Body of pancreas (tissue), 4 donors: ENCODE data around the gene BTG4. TPM values are rescaled to one million over a fixed set of nuclear protein-coding genes. Genes with fewer than 3 reads are reported as not detected.

ENCODE experiments used
- ATAC-seq: fragments of 150-250 bp; one replicate; pipeline ENCODE4 v1.9.1; 2016
- DNase-seq, 4 donors: peaks; one replicate each; pipeline ENCODE4 v3.0.0-alpha.2; 2019
- H3K27ac ChIP-seq, 4 donors: fragments of 200-600 bp; sonication (generic); 1 replicate in 3 of 4; 2 replicates in 1 of 4; pipeline versions ENCODE4 v1.5.1 to v1.6.1; 2016 to 2019; ENCODE audit warnings: mild to moderate bottlenecking in 1 of 4, mixed read lengths in 1 of 4, moderate library complexity in 1 of 4
- H3K27me3 ChIP-seq, 2 donors: fragments of 200-600 bp; sonication (generic); one replicate each; pipeline ENCODE4 v1.6.0; 2016; ENCODE audit warnings: mild to moderate bottlenecking in 1 of 2
- H3K36me3 ChIP-seq, 2 donors: fragments of 200-600 bp; sonication (generic); replicated peaks in 1 of 2; 2 replicates each; pipeline ENCODE4 v1.5.1; 2016; ENCODE audit warnings: low read depth in 2 of 2; ENCODE audit not compliant: insufficient read depth in 1 of 2
- H3K4me1 ChIP-seq: fragments of 200-600 bp; sonication (generic); one replicate; pipeline ENCODE4 v1.6.0; 2016
- H3K4me3 ChIP-seq, 2 donors: fragments of 200-600 bp; sonication (generic); 1 replicate in 1 of 2; 2 replicates in 1 of 2; pipeline ENCODE4 v1.5.1; 2016 to 2019
- H3K9me3 ChIP-seq, 3 donors: fragments of 200-600 bp; sonication (generic); 1 replicate in 2 of 3; 2 replicates in 1 of 3; pipeline ENCODE4 v1.5.1; 2016
- CTCF ChIP-seq, 7 experiments: fragments of 450-650 bp in 4 of 7; fragments of 200-600 bp in 3 of 7; sonication (generic) in 3 of 7; IDR thresholded peaks; one replicate each; pipeline ENCODE4 v1.5.1; 2016 to 2019; ENCODE audit warnings: antibody characterized with exemption in 7 of 7
- POLR2A ChIP-seq, 3 donors: fragments of 450-650 bp; IDR thresholded peaks; one replicate each; pipeline ENCODE4 v1.6.1; 2016; ENCODE audit warnings: antibody characterized with exemption in 3 of 3, mild to moderate bottlenecking in 2 of 3
- WGBS, 2 donors: methylation state at CpG; one replicate each; pipeline ENCODE4 v1.1.5; 2017; 5-methylcytosine and 5-hydroxymethylcytosine counted together
- intact Hi-C: fragments of 100-400 bp; cut with DNase I; formaldehyde crosslinking; loops from one replicate; pipeline ENCODE4 v1.15.1; 2023
- total RNA-seq, 2 donors: library from RNA; depleted of rRNA; stranded (reverse); fragments of >200 nt; gene quantifications; one replicate each; pipeline ENCODE4 v1.1.0, GENCODE V29; 2016

BTG4 gene
- total RNA-seq, 2 donors from 2014 or later, result not detected

- intact Hi-C loops, result no loop called here
- H3K4me3 ChIP-seq, result no peak overlapping the region
- no peaks in the 10 kb centered on the region for H3K36me3 ChIP-seq
- no peak for ATAC-seq
- no peak for TF ChIP-seq POLR2A (IDR thresholded peaks at IDR 0.05)
- no peak for TF ChIP-seq CTCF (IDR thresholded peaks at IDR 0.05)
- no peak for DNase-seq
- H3K27me3 ChIP-seq, result no peaks in the 10 kb centered on the region
- no peaks in the 10 kb centered on the region for H3K4me1 ChIP-seq
- H3K27ac ChIP-seq, result no peak overlapping the region
- H3K9me3 ChIP-seq, result no peaks in the 10 kb centered on the region
- 22% methylated on average over 3 of the region's 3 CpGs for WGBS, 2 donors
Observed at GRCh38 chr11:111476956-111477355, 35.2 kb downstream of the BTG4 start.

DNA sequence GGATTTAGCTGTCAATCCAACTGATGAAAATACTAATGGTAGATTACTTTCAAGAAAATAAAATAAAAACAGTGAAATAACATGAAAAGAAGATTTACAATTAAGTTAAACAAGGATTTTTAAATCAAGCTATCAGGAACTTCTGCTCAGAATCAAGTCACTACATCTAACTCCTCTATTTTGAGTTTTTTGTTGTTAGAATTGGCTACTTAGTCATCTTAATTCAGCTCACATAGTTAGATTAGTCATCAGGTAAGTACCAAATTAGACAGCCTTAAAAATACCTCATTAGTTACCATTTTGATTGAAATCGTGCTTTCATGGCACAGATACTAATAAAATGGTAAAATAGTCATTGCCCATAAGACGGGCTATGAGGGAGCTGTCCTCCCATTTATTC is 35.8 kb downstream of the BTG4 start:
- intact Hi-C loops, result no loop called here
- 34 to 38% methylated on average over 2 of the region's 2 CpGs for WGBS, 2 donors
- DNase-seq, result no peak
- no peak overlapping the region for H3K27ac ChIP-seq
- no peaks in the 10 kb centered on the region for H3K36me3 ChIP-seq
- H3K27me3 ChIP-seq, result no peaks in the 10 kb centered on the region
- no peak overlapping the region for H3K4me3 ChIP-seq
- H3K9me3 ChIP-seq, result no peaks in the 10 kb centered on the region
- H3K4me1 ChIP-seq, result no peaks in the 10 kb centered on the region
- TF ChIP-seq POLR2A (IDR thresholded peaks at IDR 0.05), result no peak
- no peak for TF ChIP-seq CTCF (IDR thresholded peaks at IDR 0.05)
- no peak for ATAC-seq

DNA sequence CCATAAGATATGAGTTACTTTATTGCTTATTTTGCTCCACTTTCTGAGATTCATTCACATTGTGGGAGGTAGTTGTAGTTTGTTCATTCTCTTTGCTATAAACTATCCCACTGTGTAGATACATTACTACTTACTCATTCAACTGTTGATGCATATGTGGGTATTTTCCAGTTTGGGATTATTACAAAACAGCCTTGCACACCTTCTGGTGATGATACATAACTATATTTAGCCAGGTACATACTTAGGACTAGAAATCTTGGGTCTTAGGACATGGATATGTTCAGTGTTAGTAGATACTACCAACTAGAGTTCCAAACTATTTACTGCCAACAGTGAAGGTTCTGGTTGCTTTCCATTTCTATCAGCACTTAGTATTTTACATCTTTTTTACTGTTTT is 37.8 kb downstream of the BTG4 start:
- ATAC-seq, result no peak
- no peaks in the 10 kb centered on the region for H3K9me3 ChIP-seq
- TF ChIP-seq POLR2A (IDR thresholded peaks at IDR 0.05), result no peak
- TF ChIP-seq CTCF (IDR thresholded peaks at IDR 0.05), result no peak
- DNase-seq, result no peak
- no peak overlapping the region for H3K4me3 ChIP-seq
- intact Hi-C loops, result no loop called here
- H3K27ac ChIP-seq, result no peak overlapping the region
- no peaks in the 10 kb centered on the region for H3K4me1 ChIP-seq
- H3K27me3 ChIP-seq, result no peaks in the 10 kb centered on the region
- H3K36me3 ChIP-seq, result no peaks in the 10 kb centered on the region

DNA sequence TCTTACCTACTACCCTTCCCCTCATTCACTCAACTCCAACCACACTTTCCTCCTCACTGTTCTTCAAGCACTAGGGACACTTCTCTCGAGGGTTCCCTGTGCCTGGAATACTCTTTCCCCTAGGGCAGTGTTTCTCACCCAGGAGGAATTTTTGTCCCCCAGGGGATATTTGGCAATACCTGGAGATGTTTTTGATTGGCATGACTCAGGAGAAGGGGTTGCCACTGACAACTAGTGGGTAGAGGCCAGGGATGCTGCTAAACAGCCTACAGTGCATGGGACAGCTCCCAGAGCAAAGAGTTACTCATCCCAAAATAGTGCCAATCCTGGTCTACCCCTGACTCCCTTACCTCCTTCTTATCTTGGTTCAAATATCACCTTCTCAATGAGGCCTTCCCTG is 40.0 kb downstream of the BTG4 start:
- DNase-seq (no peak), ATAC-seq (no peak)
- intact Hi-C loops, result no loop called here
- Histone ChIP-seq H3K27ac (no peak overlapping the region), H3K4me3 (no peak overlapping the region), H3K36me3 (no peaks in the 10 kb centered on the region), H3K4me1 (no peaks in the 10 kb centered on the region), H3K9me3 (no peaks in the 10 kb centered on the region), H3K27me3 (no peaks in the 10 kb centered on the region)
- TF ChIP-seq CTCF (IDR thresholded peaks at IDR 0.05) (no peak), POLR2A (IDR thresholded peaks at IDR 0.05) (no peak)
- 72 to 88% methylated on average over 1 of the region's 1 CpG for WGBS, 2 donors

- TF ChIP-seq CTCF (IDR thresholded peaks at IDR 0.05), result no peak
- no peak for TF ChIP-seq POLR2A (IDR thresholded peaks at IDR 0.05)
- Histone ChIP-seq H3K4me3 (no peak overlapping the region), H3K9me3 (no peaks in the 10 kb centered on the region), H3K4me1 (no peaks in the 10 kb centered on the region), H3K27me3 (no peaks in the 10 kb centered on the region), H3K27ac (no peak overlapping the region), H3K36me3 (no peaks in the 10 kb centered on the region)
- ATAC-seq (no peak), DNase-seq (no peak)
- WGBS, 2 donors, result 56 to 58% methylated on average over 4 of the region's 4 CpGs
- intact Hi-C loops, result no loop called here
Observed at GRCh38 chr11:111469200-111469599, 43.0 kb downstream of the BTG4 start.
